ENCODE measurements around the gene CDKAL1.

GRCh38 chr6:20583444-20583800, 49.2 kb downstream of the CDKAL1 start:
- TF ChIP-seq CTCF (IDR thresholded peaks at IDR 0.05; ENCODE audit: insufficient read depth, low read length) (no peak), POLR2AphosphoS5 (IDR thresholded peaks at IDR 0.05; ENCODE audit: low read depth) (no peak), REST (IDR thresholded peaks at IDR 0.05; ENCODE audit: insufficient replicate concordance, low read depth) (no peak)
